HG03460 (cell line): ENCODE data around the gene SCN5A.

Experiments used
- ATAC-seq: cut with Tn5 transposase; IDR thresholded peaks from one replicate; pipeline ENCODE4 v1.9.1; 2021; ENCODE audit not compliant: unreplicated experiment

SCN5A gene

DNA sequence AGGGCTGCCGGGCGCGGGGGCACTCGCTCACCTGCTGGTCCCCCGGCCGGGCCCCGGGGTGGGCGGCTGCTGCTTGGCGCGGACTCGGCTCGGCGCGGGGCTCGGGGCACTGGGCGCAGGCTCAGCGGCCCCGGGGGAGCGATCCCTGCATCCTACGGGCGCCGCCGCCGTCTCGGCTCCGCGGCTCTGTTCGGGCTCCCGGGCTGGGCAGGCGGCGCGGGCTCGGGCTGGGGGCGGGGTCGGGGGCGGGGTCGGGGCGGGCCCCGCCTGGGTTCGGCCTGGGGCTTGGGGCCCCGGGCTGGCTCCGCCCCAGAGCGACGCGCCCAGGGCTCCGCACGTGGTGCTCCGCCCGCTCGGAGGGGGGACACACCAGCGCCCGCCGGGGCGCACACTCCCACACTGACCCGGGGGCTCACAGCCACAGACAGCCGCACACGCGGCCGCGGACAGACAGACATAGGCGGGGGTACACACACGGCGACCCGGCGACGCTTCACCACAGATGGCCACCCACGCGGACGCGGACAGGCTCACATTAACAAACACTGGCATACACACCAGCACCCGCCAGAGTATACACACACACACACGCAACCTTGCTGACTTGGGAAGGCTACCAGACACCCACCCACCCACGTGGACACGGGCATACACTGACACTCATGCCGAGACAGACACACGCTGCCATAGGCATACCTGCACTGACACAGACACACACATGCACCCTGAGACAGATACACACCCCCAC, at the start of gene SCN5A:
SCN5A (minus strand) TSS at position 188 of the 748 bp plus-strand sequence. CDS start 16,380 bp downstream, outside the sequence.
- no peak for ATAC-seq

DNA sequence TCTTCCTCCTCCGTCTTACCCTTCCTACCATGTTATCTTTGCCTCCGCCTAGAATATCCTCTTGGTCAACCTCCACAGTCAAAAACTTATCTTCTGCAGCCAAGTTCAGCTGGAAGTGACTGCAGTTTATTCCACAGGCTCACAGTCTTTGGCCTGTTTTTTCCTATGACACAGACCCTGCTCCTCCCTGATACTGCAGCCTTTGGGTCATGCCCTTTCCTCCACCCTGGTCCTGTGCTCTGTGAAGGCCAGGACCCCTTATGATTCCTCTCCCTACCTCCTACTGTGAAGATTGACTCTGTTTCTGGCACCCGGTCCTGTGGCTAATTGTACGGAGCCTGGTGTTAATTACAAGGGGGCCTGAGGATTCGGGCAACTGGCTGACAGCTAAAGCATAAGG, 49.3 kb upstream of the SCN5A start:
- ATAC-seq = no peak

DNA sequence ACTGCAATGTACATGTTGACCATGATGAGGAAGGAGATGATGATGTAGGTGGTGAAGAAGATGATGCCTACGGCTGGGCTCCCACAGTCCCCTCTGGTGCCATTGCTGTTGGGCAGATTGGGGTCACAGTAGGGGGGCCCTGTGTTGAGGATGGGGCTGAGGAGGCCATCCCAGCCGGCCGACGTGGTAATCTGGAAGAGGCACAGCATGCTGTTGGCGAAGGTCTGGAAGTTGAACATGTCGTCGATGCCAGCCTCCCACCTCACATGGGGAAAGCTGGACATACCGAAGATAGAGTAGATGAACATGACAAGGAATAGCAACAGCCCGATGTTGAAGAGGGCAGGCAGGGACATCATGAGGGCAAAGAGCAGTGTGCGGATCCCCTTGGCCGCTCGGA, 48.6 kb upstream of the SCN5A start:
- no peak for ATAC-seq

DNA sequence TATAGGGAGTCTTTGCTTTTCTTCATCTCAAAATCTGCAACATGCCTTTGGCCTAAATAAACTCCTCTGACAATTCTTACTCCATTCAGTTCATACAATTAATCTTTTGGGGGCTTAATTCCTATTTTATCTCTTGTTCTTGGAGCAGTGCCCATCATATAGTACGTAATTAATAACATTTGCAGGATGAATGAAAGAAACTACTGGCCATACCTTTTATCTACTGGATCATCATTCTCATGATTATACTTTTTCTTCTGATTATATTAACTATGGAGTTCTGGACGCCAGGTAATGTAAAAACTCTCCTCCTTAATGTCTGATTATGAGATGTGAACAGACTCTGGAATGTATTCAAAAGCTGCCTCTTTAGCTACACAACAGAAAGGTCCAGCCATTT, 46.5 kb upstream of the SCN5A start:
- no peak for ATAC-seq

DNA sequence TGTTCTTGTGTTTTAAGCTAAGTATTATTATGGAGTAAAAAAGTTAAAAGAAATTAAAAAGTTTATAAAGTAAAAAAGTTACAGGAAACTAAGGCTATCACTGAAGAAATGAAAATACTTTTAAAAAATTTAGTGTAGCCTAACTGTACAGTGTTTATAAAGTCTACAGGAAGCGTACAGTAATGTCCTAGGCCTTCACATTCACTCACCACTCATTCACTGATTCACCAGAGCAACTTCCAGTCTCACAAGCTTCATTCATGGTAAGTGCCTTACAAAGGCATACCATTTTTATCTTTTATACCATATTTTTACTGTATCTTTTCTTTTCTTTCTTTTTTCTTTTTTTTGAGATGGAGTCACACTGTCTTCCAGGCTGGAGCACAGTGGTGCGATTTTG, 40.7 kb upstream of the SCN5A start:
- no peak for ATAC-seq

DNA sequence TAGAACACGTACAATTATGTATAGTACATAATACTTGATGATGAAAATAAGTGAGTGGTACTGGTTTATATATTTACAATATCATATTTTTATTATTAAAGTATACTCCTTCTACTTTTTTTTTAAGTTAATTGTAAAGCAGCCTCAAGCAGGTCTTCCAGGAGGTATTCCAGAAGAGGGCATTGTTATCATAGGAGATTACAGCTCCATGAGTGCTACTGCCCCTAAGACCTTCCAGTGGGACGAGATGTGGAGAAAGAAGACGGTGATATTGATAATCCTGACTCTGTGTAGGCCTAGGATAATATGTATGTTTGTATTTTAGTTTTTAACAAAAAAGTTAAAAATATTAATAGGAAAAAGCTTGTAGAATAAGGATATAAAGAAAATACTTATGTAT, 40.3 kb upstream of the SCN5A start:
- no peak for ATAC-seq

DNA sequence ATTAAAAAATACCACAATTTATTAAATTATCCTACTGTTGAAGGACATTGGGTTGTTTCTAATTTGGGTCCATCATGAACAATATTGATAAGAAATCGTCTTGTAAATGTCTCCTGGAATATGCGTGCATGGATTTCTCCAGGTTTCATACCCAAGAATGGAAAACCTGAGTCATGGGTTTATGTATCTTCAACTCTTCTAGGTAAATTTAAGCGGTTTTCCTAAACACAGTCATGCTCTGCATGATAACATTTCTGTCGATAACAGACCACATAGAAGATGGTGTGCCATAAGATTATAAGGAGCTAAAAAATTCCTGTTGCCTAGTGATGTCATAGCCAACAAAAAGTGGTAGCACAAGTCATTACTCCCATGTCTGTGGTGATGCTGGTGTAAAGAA, 39.9 kb upstream of the SCN5A start:
- ATAC-seq = no peak

DNA sequence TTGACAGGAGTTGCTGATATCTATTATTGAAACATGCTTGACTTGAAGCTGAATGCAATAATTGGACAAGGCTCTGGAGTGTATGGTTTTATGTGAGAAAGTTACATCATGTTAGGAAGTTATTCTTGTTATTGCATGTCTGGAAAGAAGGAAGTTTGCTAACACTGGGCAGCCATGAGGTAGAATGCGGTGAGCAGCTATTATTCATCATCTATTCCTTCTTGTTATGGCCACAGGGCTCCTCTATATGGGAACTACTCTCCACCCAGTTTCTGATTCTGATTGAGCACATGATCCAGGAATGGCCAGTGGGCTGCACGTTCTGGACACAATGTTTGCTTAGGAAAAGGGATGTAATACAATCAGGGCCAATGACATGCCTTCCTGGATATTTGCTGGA, 37.8 kb upstream of the SCN5A start:
- no peak for ATAC-seq

DNA sequence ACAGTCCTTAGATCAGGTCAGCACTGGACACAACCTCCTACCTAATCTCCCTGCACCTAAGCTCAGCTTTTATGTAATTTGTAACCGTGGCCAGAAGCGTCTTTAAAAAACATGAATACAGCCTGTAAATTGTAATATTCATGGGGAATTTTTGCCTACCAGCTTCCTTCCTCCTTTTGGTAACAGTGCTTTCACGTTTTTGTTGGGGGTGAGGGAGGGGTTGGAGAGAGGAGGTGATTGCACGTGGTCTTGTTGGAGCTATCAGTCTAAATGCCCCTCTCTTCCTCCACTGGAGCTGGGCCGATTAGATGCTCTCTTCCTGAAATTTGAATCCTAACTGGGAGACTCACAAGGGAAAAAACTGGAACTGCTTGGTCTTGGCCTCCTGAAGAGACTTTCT, 35.1 kb upstream of the SCN5A start:
- no peak for ATAC-seq

DNA sequence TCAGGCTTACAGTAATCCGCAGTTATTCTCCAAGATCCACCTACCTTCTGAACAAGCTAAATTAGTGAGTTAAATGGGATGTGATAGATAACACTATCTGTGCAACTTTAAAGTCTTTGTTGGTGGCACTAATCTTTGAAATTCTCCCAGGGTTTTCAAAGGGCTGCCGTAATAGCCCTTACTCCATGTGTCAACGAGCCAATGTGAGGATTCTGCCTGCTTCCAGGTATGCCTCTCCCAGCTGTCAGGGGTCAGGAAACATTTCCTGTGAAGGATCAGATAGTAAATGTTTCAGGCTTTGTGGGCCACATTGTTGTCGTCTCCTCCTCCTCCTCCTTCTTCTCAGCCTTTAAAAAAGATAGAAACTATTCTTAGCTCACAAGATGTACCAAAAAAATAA, 20.2 kb upstream of the SCN5A start:
- ATAC-seq = no peak

DNA sequence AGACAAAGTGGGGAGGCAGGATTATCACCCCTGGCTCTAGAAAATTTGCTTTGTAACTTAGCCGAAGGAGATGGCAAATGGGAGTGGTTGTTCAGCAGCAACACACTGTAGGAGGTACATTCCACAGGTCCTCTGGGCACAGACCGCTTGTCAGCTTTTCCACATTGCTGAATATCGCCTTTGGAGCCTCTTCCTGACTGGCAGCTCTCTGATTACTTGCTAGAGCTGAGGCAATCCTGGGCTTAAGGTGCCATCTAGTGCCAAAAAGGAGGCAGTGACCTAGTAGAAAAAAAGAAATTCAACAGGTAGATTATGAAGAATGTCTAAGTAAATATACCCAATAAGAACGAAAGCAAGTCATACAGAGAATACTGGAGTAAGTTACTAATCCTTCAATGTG, 13.1 kb upstream of the SCN5A start:
- no peak for ATAC-seq

DNA sequence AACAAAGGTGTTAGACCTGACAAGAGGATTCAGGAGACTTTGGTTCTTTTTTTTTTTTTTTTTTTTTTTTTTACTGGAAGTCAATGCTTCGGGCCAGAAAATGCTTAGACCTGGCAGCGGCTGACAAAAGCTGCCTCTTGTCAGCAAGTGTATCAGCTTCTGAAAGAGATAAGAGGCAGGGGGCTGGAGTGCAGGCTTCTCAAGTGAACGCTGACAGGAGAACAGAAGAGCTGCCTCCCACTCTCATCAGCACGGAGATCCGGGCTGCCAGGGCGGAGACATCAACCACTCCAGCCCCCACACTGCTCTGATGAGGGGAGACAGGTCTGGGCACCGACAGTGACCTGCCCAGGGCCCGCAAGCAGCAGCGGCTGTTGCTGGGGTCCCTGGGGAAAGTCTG, 9.4 kb upstream of the SCN5A start:
- no peak for ATAC-seq

DNA sequence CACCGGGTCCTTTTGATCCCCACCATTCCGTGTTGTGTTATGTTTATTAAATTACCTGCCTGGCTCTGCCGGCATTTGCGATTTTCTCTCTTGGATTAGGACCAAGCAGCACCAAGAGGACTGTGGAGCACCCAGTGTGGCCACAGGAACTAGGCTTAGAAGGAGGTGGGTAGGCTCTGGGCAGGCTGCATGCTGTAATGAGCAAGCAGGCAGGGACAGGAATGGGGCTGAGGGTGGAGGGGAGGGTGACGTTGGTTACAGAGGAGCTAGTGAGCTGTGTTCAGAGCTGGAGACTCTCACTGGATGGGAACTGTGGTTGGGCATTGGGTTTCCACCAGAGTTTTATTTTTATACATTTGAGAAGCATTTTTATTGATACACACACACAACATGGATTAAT, 7.9 kb upstream of the SCN5A start:
- ATAC-seq = no peak

DNA sequence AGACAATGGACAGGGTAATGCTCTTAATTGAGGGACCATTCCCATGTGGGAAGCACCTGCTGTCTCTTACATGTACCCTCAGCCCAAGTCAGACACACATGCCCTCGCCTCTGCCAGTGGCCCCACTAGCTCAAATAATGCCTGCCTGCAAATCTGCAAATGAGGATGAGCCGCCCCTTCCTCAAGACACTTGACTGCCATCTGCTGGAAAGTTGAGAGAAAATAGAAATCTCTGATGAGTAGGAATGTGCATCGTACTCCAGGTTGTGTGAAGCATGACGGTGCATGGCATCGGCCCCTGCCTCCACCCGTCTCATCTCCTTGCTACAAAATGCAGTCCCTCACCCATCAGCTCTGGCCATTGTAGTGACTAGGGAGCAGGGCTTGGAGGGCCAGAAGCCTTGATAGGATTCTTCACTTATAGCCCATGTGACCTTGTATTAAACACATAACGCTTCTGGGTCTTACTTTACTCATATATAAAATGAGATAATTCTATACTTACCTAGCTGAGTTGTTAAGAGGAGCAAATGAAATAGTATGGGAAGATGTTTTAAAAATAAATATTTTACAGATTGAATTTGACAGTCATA, 6.3 kb upstream of the SCN5A start:
- ATAC-seq = no peak

DNA sequence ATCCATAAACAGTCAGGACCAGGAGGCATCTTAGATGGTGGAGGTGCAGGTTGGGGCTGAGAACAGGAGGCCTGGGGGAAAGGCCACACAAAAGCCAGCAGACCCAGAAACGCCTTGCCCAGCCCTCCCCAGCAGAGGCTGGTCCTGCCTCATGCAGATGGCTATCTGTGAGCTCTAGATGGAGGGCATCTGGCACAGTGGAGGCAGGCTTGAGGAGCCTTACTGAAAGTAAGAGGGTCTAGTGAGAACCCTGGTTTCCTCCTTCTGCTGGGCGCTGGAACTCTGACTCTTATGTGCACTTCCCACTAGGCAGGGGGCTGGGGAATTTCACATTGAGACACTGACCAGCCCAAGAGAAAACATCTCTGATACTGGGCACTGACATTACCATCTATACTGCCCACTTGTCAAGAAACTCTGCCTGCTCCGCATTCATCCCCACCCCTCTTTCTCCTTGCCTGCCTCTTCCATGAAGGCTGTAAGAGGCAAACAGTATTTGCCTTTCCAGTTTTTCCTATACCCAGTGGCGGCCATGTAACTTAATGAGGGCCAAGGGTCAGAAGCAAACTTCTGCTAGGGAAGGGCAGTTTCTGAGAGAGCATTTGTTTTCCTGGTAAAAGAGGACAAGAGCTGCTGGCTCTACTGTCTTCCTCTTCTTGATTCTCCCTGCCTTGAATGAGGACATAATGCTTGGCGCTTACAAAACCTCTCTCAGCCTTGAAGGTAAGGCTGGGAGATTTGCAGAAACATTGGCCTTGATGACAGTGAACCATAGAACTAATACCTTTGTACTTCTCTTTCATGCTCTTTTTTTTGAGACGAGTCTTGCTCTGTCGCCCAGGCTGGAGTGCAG, 4.4 kb upstream of the SCN5A start:
- ATAC-seq = no peak

DNA sequence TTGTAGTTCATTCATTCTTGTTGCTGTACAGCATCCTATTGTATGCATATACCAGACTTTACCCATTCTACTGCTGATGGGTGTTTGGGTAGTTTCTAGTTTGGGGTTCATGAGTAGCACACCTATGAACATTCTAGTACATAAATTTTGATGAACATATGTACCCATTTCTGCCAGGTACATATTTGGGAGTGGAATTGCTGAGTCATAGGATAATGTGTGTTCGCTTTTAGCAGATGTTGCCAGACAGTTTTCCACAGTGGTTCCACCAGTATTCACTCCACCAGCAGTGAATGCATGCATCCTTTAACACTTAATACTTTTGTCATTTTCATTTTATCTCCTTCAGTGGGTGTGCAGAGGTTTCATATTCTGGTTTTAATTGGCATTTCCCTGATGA, 3.4 kb upstream of the SCN5A start:
- ATAC-seq = no peak

DNA sequence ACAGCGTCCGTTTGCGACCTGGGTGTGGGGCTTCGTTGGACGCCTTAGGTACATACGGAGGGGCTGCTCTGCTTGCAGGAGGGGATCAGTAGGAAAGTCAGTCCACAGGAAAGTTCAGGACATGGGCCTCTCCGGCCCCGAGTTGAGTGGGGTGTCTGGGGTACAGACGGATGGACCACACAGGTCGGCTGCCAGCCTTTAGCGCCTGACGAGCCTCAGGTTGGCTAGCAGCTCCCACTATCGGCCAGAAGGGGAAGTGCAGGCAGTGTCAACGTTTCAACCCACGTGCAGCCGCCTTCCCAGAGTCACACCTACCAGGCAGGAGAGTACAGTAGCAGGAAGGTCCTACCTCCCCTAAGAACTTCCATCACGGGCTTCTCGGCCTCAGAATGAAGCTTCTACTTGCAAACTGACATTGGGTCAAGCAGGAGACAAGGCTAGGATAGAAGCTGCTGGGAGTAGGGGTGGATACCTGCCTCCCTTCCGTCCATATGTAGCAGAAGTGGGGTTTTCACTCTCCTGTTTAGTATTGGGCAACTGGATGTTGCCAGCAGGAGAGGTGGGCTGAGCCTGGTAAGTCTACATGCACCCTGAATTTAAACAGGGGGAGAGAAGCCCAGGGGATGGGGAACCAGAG, 1.8 kb upstream of the SCN5A start:
- no peak for ATAC-seq

DNA sequence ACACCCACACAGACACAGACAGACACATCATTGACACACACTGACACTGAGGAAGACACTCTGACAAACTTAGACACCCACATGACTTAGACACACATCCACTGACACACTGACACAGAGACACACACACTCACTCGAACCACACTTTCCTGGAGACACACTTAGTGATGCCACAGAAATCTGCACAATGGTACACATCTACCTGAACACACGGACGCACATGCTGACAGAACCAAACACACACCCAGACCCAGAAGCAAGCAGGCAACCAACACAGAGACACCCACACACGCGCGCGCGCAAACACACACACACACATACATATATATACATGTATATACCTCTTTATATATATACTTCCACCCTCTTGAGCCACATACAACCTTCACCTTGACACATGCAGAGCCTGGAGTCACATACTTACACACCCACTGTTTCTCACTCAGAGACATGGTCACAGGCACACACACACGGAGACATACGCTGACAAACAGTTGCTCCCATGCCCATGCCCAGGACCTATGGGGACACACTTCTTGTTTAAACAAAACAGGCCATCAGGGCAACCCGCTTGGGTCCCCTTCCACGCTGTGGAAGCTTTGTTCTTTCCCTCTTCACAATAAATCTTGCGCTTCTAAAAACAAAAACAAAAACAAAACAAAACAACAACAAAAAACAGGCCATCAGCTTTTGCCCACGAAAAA, 913 bp upstream of the SCN5A start:
- no peak for ATAC-seq

DNA sequence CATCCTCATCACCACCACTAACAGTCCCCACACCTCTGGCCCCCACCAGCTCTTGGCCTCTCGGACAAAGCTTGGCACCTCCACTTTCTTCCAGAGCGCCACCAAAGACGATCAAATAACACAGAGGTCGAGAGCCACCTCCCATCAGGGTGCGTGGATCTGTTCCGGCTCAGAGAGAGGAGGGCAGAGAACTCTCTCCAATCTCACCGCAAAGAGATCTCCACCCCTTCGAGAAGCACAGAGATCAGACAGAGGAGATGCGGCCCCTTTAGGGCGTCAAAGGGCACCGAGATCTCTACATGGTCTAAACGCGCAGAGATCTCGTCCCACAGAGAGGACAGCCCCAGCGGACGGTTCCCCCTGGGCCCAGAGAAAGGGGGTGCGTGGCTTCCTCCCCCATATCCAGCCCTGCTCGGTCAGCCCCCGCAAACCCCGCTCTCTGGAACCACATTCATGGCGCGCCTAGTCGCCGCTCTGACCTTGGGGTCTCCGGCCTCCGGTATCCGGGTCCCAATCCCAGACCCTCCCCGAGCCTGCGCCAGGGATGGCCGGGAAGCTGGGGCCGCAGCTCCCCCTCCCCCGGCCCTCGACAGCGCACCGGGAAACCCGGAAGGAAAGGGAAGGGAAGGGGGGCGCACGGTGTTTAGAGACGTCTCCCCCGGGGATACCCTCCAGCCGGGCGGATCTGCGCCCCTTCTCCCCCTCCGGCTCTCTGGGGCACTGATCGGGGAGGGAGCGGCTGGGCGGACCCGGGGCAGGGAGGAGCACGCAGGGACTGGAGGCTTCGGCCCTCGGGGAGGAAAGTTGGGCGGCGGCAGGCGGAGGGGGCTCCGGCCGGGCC, 608 bp downstream of the SCN5A start:
- ATAC-seq = no peak

DNA sequence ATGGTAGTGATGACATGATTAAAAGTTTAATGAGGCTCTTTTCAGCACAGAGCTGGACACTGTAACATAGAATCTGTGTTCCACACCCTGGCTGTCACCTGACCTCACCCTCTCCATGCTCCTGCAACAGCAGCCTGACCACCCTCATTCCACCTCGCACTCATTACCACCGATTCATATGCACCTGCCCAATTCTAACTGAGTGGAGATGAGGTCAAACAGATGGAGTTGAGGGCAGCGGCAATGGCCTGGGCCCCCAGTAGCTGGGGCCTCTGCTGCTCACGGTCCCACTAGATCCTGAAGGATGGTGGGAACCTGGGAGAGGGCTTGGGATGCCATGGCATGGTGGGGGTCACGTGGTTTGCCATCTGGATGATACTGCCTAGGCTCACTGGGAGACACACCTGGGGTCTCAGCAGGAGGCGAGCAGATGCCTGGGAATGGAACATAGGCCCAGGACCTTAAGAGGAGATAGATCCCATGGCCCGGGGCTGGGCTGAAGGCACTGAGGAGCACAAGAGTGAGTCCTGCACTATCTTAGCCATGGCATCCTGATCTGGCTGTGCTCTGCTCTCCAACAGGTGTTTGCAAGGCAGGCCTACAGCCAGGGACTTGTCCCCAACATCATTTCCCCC, 1.3 kb downstream of the SCN5A start:
- no peak for ATAC-seq
